Stimulated activated CD8-positive, alpha-beta memory T cell treated with anti-CD3 and anti-CD28 coated beads, Interleukin-12 subunit alpha, Interleukin-12 subunit beta, amount 100 ng/mL, for 24 hours (primary cell): ENCODE measurements around the gene EEF2.
"Not testable (repeated sequence)": the region's sequence is repeated elsewhere in the genome, so short reads cannot be mapped to it uniquely, and the experiment has no call there.

Experiments used
- DNase-seq: peaks from one replicate; pipeline ENCODE4 v3.0.0-alpha.2; 2020; ENCODE audit errors: extremely low read depth

EEF2 gene

GRCh38 chr19:4014541-4015491 lies 29.6 kb upstream of the EEF2 start:
- DNase-seq: no peak

GRCh38 chr19:4013886-4014540 lies 28.8 kb upstream of the EEF2 start:
- no peak for DNase-seq

- DNase-seq: no peak
Measured at GRCh38 chr19:4012975-4013634, 27.8 kb upstream of the EEF2 start.

- no peak for DNase-seq
Measured at GRCh38 chr19:4012092-4012974, 27.1 kb upstream of the EEF2 start.

GRCh38 chr19:4011430-4011829 lies 26.2 kb upstream of the EEF2 start:
- DNase-seq: not testable (repeated sequence)

- no peak for DNase-seq
Measured at GRCh38 chr19:4010808-4011110, 25.5 kb upstream of the EEF2 start.

- DNase-seq: no peak
Measured at GRCh38 chr19:4009990-4010807, 24.9 kb upstream of the EEF2 start.

- no peak for DNase-seq
Measured at GRCh38 chr19:4007836-4008539, 22.7 kb upstream of the EEF2 start.

GRCh38 chr19:4007021-4007835 lies 22.0 kb upstream of the EEF2 start, which contains the start of gene PIAS4:
TSS of gene PIAS4 (plus strand) at chr19:4007736. CDS start at chr19:4007761, 25 bp downstream.
- DNase-seq: peak; percentile 82

GRCh38 chr19:4005436-4005835 lies 20.2 kb upstream of the EEF2 start:
- DNase-seq: not testable (repeated sequence)

GRCh38 chr19:4000798-4001197 lies 15.5 kb upstream of the EEF2 start:
- not testable (repeated sequence) for DNase-seq

- DNase-seq: not testable (repeated sequence)
Measured at GRCh38 chr19:3998667-3999412, 13.6 kb upstream of the EEF2 start.

- DNase-seq: no peak
Measured at GRCh38 chr19:3995607-3996006, 10.3 kb upstream of the EEF2 start.

- no peak for DNase-seq
Measured at GRCh38 chr19:3990815-3991117, 5.5 kb upstream of the EEF2 start.

- DNase-seq: peak; percentile 65
Measured at GRCh38 chr19:3987619-3988371, 2.5 kb upstream of the EEF2 start.

- DNase-seq: no peak
Measured at GRCh38 chr19:3986260-3987041, 1.2 kb upstream of the EEF2 start.

GRCh38 chr19:3985643-3986259 lies 488 bp upstream of the EEF2 start:
- no peak for DNase-seq
